HG02623 (cell line): ENCODE results near the gene NDRG4.

Experiments used
- ATAC-seq: cut with Tn5 transposase; IDR thresholded peaks from one replicate; pipeline ENCODE4 v1.9.1; 2021; ENCODE audit warnings: moderate library complexity; ENCODE audit not compliant: unreplicated experiment

Gene NDRG4

DNA sequence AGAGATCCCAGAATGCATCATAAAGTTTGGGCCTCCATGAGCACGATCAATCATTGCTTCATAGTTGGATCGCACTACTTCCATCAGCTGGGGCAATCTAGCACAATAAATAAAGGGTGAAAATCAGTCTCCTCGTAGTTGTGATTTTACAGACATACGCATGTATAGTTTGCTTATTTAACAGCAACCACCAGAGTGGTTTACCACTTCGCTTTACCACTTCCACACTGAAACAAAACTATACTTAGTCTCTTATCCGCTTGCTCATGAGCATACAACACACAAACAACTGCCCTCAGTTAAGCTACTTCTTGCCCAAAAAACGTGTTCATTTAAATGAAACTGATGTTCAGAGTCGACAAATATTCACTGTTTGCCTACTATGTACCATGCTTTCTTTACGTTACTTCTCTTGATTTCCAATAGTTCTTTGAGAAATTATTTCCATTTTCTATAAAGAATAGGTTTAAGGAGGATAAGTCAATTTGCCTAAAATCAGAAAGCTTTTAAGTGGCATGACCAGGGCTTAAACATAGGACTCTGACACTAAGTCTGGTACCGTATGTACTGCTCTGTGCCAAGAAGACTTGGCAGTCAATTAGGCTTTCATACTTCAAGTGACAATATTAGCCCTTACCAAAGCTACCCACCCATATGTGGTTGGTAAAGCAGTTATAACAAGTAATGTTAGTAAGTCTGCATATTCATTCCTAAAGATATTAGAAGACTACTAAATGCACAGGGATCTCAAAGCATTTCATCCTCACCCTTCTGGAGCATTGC lies 37.4 kb downstream of the NDRG4 start:
- ATAC-seq, result no peak

DNA sequence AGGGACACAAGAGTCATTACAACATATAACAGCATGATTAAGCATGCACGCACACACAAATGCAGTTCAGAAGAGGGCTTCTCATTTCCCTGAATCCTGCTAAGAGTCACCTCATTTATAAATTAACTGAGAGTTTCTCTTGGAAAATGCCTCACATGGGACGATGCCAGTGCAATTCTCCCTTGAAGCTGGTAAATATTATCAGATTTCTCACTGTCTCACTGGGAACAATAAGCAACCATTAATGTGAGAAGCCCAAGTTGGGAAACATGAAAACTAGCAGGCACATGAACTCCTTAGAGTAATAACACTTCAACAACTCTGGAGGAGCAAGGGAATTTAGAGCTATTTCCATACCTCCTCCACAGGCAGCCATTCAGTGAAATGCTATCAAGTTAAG lies 41.8 kb downstream of the NDRG4 start:
- ATAC-seq, result no peak

DNA sequence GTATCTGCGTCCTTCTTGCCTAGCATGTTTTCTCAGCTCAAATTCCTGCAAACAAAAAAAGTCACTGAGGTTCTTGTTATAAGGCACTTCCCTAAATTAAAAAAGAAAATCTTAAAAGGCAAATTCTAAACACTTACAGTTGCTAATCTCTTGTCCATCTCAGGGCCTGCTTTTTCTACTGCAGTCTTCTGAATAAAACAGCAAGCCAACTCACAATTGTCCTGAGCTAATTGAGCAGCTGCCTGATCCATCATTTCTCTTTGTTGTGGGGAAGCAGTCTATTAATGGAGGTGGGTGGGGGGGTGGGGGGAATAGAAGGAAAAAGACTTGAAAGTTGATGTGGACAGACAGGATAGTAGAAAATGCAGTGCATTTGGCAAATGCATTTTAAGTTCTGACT lies 42.3 kb downstream of the NDRG4 start:
- ATAC-seq, result no peak

DNA sequence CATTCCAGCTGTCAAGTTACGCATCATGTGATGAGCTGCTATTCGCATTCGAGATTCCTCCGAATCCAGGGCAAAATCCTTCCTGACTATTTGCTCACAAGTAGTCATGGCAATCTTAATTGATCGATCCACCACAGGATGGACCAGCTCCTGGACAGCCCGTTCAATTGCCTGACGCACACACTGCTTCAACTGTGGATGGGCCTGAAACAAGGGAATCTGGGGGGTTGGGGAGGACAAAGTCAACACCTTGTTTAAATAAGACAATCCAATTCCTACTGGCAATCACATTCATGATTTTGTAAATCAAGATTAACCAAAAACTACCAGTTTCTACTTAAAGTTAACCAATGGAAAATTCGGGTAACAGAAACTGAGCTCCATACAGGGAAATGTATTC lies 43.7 kb downstream of the NDRG4 start:
- no peak for ATAC-seq

DNA sequence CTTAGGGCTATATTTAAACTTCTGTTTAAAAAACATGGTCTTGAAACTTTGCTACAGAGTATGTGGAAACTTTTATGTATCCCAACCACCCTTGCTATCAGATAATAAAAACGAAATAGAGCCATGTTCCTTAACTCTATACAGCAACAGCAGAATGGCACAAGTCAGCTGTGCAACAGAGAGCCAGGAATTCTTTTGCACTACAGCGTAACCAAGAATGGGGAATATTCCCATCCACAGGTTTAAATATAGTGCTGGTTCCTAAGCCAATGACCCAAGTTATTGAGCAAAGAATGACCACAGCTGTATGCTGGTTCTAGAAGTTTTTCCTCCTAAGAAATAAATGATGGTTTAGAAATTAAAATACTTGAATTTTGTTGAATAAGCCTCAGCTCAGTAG lies 48.4 kb downstream of the NDRG4 start:
- ATAC-seq, result no peak

DNA sequence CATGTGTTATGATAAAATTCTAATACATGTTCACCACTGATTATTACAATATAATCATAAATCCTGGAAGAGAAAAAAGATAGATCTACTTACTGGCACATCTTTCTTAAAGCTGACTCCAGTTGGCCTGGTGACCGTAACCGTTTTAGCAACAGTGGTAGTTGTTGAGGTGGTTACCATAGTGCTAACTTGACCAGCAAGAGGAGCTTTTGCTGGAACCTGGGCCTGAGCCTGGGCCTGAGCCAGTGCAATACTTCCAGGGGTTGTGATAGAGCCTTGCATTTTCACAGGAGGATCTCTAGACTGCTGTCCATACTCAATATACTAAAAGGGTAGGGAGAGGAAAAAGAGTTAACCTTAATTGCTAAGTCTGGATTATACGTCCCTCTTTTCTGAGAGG lies 51.6 kb downstream of the NDRG4 start:
- ATAC-seq, result no peak

DNA sequence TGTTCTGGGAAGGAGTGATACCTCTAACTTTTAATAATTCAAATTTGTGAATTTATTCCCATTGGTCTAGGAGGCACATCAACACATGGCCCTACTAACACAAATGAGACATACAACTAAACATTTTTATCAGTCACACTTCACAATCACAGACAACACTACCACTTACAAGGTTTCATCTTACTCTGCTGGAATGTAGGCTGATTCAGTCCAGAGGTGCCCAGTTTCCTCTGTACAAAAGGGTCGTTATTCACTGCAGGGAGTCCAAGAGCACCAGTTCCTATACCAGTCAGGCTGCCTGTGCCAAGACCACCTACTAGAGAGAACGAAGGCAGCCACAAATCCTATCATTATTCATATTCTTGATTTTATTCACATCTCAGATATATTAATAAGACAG lies 56.7 kb downstream of the NDRG4 start:
- no peak for ATAC-seq
